Gastrocnemius medialis (tissue), 4 donors: Measurements from ENCODE around the gene CCL22. TPM values are rescaled to one million over a fixed set of nuclear protein-coding genes. Genes with fewer than 3 reads are reported as not detected.

Source experiments
- ATAC-seq, 2 donors: fragments of 150-250 bp; one replicate each; pipeline ENCODE4 v1.9.1; 2016
- DNase-seq, 2 donors: peaks; one replicate each; pipeline ENCODE4 v3.0.0-alpha.2; 2019
- H3K27ac ChIP-seq, 4 donors: fragments of 200-600 bp; sonication (generic); 1 replicate in 1 of 4; 2 replicates in 3 of 4; pipeline ENCODE4 v1.5.1; 2016 to 2018; ENCODE audit warnings: mild to moderate bottlenecking in 2 of 4, moderate library complexity in 1 of 4
- H3K27me3 ChIP-seq, 3 donors: fragments of 200-600 bp; sonication (generic) in 2 of 3; 1 replicate in 1 of 3; 2 replicates in 2 of 3; pipeline versions ENCODE4 v1.5.1 to v1.6.0; 2016 to 2019; ENCODE audit warnings: mild to moderate bottlenecking in 1 of 3, moderate library complexity in 1 of 3
- H3K36me3 ChIP-seq, 2 donors: fragments of 200-600 bp; sonication (generic) in 1 of 2; one replicate each; pipeline ENCODE4 v1.5.1; 2017 to 2018
- H3K4me1 ChIP-seq, 2 donors: fragments of 200-600 bp; sonication (generic) in 1 of 2; one replicate each; pipeline ENCODE4 v1.5.1; 2016 to 2017; ENCODE audit warnings: mild to moderate bottlenecking in 2 of 2
- H3K4me3 ChIP-seq, 4 donors: fragments of 200-600 bp; sonication (generic) in 3 of 4; 1 replicate in 1 of 4; 2 replicates in 3 of 4; pipeline ENCODE4 v1.5.1; 2016 to 2019; ENCODE audit warnings: mild to moderate bottlenecking in 2 of 4
- H3K9me3 ChIP-seq, 3 donors: fragments of 200-600 bp; sonication (generic) in 2 of 3; 1 replicate in 1 of 3; 2 replicates in 2 of 3; pipeline ENCODE4 v1.5.1; 2016 to 2019
- CTCF ChIP-seq, 5 experiments: fragments of 450-650 bp in 3 of 5; fragments of 200-600 bp in 2 of 5; sonication (generic) in 2 of 5; IDR thresholded peaks in 4 of 5; conservative IDR thresholded peaks in 1 of 5; 1 replicate in 4 of 5; 2 replicates in 1 of 5; pipeline ENCODE4 v1.5.1; 2016 to 2019; ENCODE audit warnings: antibody characterized with exemption in 5 of 5, mild to moderate bottlenecking in 3 of 5, moderate library complexity in 3 of 5
- POLR2A ChIP-seq, 2 donors: fragments of 450-650 bp; IDR thresholded peaks; one replicate each; pipeline ENCODE4 v1.6.1; 2017; ENCODE audit warnings: antibody characterized with exemption in 2 of 2, mild to moderate bottlenecking in 2 of 2, moderate library complexity in 2 of 2
- in situ Hi-C, 4 donors: fragments of 200-750 bp; cut with MboI; loops; one replicate each; pipeline versions ENCODE4 v1.15.0 to v1.8.0; 2017; ENCODE audit warnings: low sequenced_read_pairs in 4 of 4
- intact Hi-C: fragments of 100-400 bp; cut with DNase I; formaldehyde crosslinking; loops from one replicate; pipeline ENCODE4 v1.15.1; 2023; ENCODE audit warnings: low total_unique reads
- total RNA-seq, 4 donors: library from RNA; depleted of rRNA; stranded (reverse); fragments of >200 nt; gene quantifications; one replicate each; pipeline versions ENCODE4 v1.1.0 to v1.2.3, GENCODE V29; 2016

CCL22 gene
- total RNA-seq, 4 donors from 2014 or later = not detected

- peaks cover 0 to 7% of the 10 kb centered on the region in 2 donors for H3K4me1 ChIP-seq
Observed at GRCh38 chr16:57315416-57315815, 43.2 kb upstream of the CCL22 start.

GRCh38 chr16:57316390-57317017, 42.1 kb upstream of the CCL22 start:
- no peak overlapping the region for H3K4me3 ChIP-seq
- no peak for DNase-seq
- peaks cover 0 to 7% of the 10 kb centered on the region in 2 donors for H3K4me1 ChIP-seq
- H3K9me3 ChIP-seq = no peaks in the 10 kb centered on the region
- intact Hi-C loops = no loop called here
- in situ Hi-C loops = no loop called here
- TF ChIP-seq POLR2A (IDR thresholded peaks at IDR 0.05) (no peak), CTCF (IDR thresholded peaks at IDR 0.05 in 4 of 5, conservative IDR thresholded peaks at IDR 0.05 in 1 of 5) (no peak)
- H3K27me3 ChIP-seq = no peaks in the 10 kb centered on the region
- H3K36me3 ChIP-seq = no peaks in the 10 kb centered on the region
- peak overlapping the region; percentile 55 to 71 (median 59) for H3K27ac ChIP-seq
- ATAC-seq = peak; percentile 74 to 77

More at GRCh38 chr16:57315416-57315815, 43.2 kb upstream of the CCL22 start:
- in situ Hi-C loops = no loop called here
- intact Hi-C loops = no loop called here
- ATAC-seq = no peak
- no peaks in the 10 kb centered on the region for H3K9me3 ChIP-seq
- no peak for DNase-seq
- no peak overlapping the region for H3K4me3 ChIP-seq
- peak overlapping the region in 1 of 4 donors; percentile 52 for H3K27ac ChIP-seq
- H3K27me3 ChIP-seq = no peaks in the 10 kb centered on the region
- H3K36me3 ChIP-seq = no peaks in the 10 kb centered on the region
- TF ChIP-seq CTCF (IDR thresholded peaks at IDR 0.05 in 4 of 5, conservative IDR thresholded peaks at IDR 0.05 in 1 of 5) (no peak), POLR2A (IDR thresholded peaks at IDR 0.05) (no peak)

- in situ Hi-C loops (no loop called here), intact Hi-C loops (no loop called here)
- H3K36me3 ChIP-seq = no peaks in the 10 kb centered on the region
- DNase-seq (no peak), ATAC-seq (no peak)
- no peaks in the 10 kb centered on the region for H3K9me3 ChIP-seq
- H3K4me3 ChIP-seq = no peak overlapping the region
- no peak overlapping the region for H3K27ac ChIP-seq
- H3K4me1 ChIP-seq = peaks cover 0 to 7% of the 10 kb centered on the region in 2 donors
- TF ChIP-seq POLR2A (IDR thresholded peaks at IDR 0.05) = no peak
- no peak for TF ChIP-seq CTCF (IDR thresholded peaks at IDR 0.05 in 4 of 5, conservative IDR thresholded peaks at IDR 0.05 in 1 of 5)
- no peaks in the 10 kb centered on the region for H3K27me3 ChIP-seq
Observed at GRCh38 chr16:57318240-57318970, 40.2 kb upstream of the CCL22 start.

- Histone ChIP-seq H3K4me1 (peaks cover 0 to 7% of the 10 kb centered on the region in 2 donors), H3K9me3 (no peaks in the 10 kb centered on the region), H3K27ac (no peak overlapping the region), H3K4me3 (no peak overlapping the region), H3K27me3 (no peaks in the 10 kb centered on the region), H3K36me3 (no peaks in the 10 kb centered on the region)
- no peak for ATAC-seq
- no peak for DNase-seq
- in situ Hi-C loops (no loop called here), intact Hi-C loops (no loop called here)
- TF ChIP-seq POLR2A (IDR thresholded peaks at IDR 0.05) (no peak), CTCF (IDR thresholded peaks at IDR 0.05 in 4 of 5, conservative IDR thresholded peaks at IDR 0.05 in 1 of 5) (no peak)
Observed at GRCh38 chr16:57319646-57320045, 38.9 kb upstream of the CCL22 start.
